ENCODE measurements around the gene RLN3. TPM values are rescaled to one million over a fixed set of nuclear protein-coding genes. Genes with fewer than 3 reads are reported as not detected.
"Not testable (repeated sequence)": the region's sequence is repeated elsewhere in the genome, so short reads cannot be mapped to it uniquely, and the experiment has no call there.

The RLN3 gene
- total RNA-seq, 1 donor from 2014 or later: not detected

DNA sequence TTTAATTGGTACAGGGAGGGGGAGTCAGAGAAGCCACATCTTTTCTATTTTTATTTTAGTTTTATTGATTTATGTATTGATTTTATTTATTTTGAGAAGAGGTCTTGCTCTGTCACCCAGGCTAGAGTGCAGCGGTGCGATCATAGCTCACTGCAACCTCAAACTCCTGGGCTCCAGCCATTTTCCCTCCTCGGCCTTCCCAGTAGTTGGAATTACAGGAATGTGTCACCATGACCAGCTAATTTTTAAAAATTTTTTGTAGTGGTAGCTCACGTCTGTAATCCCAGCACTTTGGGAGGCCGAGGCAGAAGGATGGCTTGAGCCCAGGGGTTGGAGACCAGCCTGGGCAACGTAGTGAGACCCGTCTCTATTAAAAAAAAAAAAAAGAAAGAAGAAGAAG lies 7.8 kb downstream of the RLN3 start:
- DNase-seq (ENCODE audit: low read depth, low spot score): no peak
- Mint-ChIP-seq H3K4me1 (peaks cover 6% of the 10 kb centered on the region), H3K4me3 (no peak overlapping the region), H3K27ac (ENCODE audit: unreplicated experiment) (no peak overlapping the region), H3K27me3 (ENCODE audit: low read depth) (peaks cover 7% of the 10 kb centered on the region), H3K9me3 (no peaks in the 10 kb centered on the region), H3K36me3 (ENCODE audit: low read depth) (no peaks in the 10 kb centered on the region)
- TF ChIP-seq, protein P1, sequence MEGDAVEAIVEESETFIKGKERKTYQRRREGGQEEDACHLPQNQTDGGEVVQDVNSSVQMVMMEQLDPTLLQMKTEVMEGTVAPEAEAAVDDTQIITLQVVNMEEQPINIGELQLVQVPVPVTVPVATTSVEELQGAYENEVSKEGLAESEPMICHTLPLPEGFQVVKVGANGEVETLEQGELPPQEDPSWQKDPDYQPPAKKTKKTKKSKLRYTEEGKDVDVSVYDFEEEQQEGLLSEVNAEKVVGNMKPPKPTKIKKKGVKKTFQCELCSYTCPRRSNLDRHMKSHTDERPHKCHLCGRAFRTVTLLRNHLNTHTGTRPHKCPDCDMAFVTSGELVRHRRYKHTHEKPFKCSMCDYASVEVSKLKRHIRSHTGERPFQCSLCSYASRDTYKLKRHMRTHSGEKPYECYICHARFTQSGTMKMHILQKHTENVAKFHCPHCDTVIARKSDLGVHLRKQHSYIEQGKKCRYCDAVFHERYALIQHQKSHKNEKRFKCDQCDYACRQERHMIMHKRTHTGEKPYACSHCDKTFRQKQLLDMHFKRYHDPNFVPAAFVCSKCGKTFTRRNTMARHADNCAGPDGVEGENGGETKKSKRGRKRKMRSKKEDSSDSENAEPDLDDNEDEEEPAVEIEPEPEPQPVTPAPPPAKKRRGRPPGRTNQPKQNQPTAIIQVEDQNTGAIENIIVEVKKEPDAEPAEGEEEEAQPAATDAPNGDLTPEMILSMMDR (conservative IDR thresholded peaks at IDR 0.05): no peak

DNA sequence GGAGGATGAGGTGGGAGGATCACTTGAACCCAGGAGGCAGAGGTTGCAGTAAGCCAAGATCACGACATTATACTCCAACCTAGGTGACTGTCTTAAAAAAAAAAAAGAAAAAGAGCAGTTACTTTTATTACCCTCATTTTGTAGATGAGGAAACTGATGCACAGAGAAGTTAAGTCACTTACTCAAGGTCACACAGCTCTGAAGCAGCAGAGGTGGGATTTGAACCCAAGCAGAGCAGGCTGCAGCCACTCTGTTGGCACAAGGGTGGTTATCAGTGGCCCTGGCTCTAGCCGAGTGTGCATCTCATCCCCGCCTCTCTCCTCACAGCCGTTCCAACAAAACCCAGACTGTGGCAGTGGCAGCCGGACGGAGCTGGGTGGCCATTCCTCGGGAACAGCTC lies 11.2 kb downstream of the RLN3 start:
- Mint-ChIP-seq H3K4me3 (no peak overlapping the region), H3K9me3 (no peaks in the 10 kb centered on the region), H3K4me1 (peaks cover 7% of the 10 kb centered on the region), H3K27me3 (ENCODE audit: low read depth) (no peaks in the 10 kb centered on the region), H3K36me3 (ENCODE audit: low read depth) (peaks cover 3% of the 10 kb centered on the region), H3K27ac (ENCODE audit: unreplicated experiment) (no peak overlapping the region)
- TF ChIP-seq, protein P1 (conservative IDR thresholded peaks at IDR 0.05): no peak
- no peak for DNase-seq (ENCODE audit: low read depth, low spot score)

DNA sequence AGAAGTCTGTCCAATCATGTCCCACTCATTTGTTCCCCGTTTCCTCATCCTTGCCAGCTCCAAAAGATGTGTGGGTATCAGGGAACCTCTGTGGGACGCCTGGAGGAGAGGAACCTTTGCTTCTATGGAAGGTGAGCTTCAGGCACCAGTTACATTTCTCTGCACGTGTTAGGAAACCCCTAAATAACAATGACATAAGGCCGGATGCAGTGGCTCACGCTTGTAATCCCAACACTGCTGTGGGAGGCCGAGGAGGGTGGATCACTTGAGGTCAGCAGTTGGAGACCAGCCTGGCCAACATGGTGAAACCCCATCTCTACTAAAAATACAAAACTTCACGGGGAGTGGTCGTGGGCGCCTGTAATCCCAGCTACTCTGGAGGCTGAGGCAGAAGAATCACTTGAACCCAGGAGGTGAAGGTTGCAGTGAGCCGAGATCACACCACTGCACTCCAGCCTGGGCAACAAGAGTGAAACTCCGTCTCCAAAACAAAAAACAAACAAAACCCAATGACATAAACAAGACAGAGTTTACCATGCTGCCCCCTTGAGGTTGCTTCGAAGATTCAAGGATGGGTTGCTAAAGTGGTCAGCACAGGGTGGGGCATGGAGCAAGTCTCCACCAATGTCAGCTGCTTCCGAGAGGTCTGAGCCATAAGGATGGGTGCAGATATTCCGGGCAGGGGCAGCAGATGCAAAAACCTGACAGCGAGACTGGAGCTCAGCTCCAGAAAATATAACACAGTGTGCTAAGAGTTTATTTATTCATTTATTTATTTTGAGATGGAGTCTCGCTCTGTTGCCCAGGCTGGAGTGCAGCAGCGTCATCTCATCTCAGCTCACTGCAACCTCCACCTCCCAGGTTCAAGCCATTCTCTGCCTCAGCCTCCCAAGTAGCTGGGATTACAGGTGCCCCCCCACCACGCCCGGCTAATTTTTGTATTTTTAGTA lies 15.0 kb downstream of the RLN3 start:
- not testable (repeated sequence) for H3K36me3 Mint-ChIP-seq (ENCODE audit: low read depth); H3K4me1 Mint-ChIP-seq; H3K4me3 Mint-ChIP-seq; H3K27me3 Mint-ChIP-seq (ENCODE audit: low read depth); H3K9me3 Mint-ChIP-seq
- DNase-seq (ENCODE audit: low read depth, low spot score): peak; percentile 65
- H3K27ac Mint-ChIP-seq (ENCODE audit: unreplicated experiment): peak overlapping the region; percentile 97
- TF ChIP-seq, protein P1 (conservative IDR thresholded peaks at IDR 0.05): peak; percentile 67

DNA sequence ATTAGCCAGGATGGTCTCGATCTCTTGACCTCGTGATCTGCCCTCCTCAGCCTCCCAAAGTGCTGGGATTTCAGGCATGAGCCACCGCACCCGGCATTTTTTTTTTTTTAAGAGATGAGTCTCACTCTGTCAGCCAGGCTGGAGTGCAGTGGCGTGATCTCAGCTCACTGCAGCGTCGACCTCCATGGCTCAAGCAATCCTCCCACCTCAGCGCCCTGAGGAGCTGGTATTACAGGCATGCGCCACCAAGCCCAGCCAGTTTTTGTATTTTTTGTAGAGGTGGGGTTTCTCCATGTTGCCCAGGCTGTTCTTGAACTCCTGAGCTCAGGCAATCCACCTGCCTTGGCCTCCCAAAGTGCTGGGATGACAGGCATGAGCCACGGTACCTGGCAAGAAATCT lies 19.9 kb downstream of the RLN3 start:
- not testable (repeated sequence) for H3K27ac Mint-ChIP-seq (ENCODE audit: unreplicated experiment); H3K4me1 Mint-ChIP-seq; DNase-seq (ENCODE audit: low read depth, low spot score); H3K36me3 Mint-ChIP-seq (ENCODE audit: low read depth); H3K9me3 Mint-ChIP-seq; H3K4me3 Mint-ChIP-seq; H3K27me3 Mint-ChIP-seq (ENCODE audit: low read depth)

DNA sequence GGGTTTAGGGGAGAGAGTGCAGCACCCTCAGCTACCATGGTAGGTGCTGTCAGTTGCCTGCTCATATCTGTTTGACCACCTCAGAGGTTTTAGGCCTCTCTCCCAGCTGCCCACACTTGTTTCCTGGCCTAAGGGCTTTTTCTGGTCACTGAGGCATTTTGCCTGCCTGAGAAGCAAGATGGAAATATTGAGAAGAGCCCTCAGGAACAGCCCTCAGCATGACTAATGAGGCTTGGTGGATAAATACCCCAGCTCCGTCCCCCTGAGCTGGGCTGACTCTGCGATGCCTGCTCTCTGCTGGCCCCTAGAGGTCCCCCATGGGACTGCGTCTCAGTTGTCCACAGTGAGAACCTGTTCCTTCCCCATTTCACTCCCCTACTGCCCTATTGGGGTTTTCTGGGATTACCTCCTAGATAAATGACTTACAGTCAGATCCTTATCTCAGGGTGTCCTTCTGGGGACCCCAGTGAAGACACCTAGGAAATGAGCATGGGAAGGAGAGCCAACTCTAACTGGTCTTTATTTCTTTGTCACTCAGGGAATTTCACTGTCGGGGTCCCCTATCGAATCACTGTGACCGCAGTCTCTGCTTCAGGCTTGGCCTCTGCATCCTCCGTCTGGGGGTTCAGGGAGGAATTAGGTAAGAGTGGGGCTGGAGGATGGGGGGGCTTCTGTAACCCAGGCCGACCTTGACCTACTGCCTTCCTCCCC lies 20.6 kb downstream of the RLN3 start:
- peak; percentile 63 for DNase-seq (ENCODE audit: low read depth, low spot score)
- no peaks in the 10 kb centered on the region for H3K27me3 Mint-ChIP-seq (ENCODE audit: low read depth)

More for the DNA sequence above, 20.6 kb downstream of the RLN3 start:
- no peak overlapping the region for H3K27ac Mint-ChIP-seq (ENCODE audit: unreplicated experiment)
- no peaks in the 10 kb centered on the region for H3K36me3 Mint-ChIP-seq (ENCODE audit: low read depth)
- no peaks in the 10 kb centered on the region for H3K4me1 Mint-ChIP-seq
- H3K9me3 Mint-ChIP-seq: no peaks in the 10 kb centered on the region
- H3K4me3 Mint-ChIP-seq: no peak overlapping the region
- TF ChIP-seq, protein P1 (conservative IDR thresholded peaks at IDR 0.05): peak; percentile 76

Measured in neural crest cell (in vitro differentiated cells).